LNCAP (cell line): ENCODE data around the gene GID8.

ENCODE experiments used
- TF ChIP-seq, protein P1 (sequence below): fragments of 450-650 bp; IDR thresholded peaks from 2 replicates; pipeline ENCODE4 v1.5.1; 2017; ENCODE audit warnings: mild to moderate bottlenecking

Gene GID8

DNA sequence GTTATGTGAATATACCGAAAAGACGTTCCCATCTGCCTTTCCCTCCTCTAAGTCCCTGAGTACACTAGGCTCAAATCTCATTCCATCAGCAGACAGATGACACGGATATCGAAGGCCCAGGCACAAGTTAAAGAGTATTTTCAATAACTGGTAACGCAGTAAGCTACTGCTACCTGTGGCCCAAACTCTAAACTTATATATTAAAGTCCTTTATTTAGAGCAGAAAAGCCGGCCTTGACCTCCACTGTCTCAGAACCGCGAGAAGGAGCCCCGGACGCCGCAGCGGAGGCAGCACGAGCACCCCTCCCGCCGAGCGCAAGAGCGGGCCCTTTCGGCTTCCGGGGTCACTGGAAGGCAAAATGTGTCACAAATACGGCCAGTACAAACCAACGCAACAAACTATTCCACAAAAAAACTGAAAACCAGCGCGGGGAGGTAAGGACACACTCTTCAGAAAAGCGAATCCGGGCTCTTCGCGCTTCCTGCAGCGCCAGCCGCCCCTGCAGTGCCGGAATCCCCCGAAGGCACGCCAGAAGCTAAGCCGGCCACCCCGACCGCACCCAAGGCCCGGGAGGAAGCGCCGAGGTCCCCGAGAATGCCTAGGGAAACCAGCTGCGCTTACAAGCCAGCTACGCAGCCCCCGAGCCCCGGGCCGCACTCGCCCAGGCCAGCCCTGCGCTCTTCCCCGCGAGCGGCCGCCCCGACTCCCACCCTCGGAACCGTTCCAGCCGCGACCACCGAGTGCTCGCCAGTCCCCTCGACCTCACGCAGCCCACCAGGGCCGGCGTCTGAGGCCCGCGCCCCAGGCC, 12.3 kb upstream of the GID8 start:
- TF ChIP-seq, protein P1, sequence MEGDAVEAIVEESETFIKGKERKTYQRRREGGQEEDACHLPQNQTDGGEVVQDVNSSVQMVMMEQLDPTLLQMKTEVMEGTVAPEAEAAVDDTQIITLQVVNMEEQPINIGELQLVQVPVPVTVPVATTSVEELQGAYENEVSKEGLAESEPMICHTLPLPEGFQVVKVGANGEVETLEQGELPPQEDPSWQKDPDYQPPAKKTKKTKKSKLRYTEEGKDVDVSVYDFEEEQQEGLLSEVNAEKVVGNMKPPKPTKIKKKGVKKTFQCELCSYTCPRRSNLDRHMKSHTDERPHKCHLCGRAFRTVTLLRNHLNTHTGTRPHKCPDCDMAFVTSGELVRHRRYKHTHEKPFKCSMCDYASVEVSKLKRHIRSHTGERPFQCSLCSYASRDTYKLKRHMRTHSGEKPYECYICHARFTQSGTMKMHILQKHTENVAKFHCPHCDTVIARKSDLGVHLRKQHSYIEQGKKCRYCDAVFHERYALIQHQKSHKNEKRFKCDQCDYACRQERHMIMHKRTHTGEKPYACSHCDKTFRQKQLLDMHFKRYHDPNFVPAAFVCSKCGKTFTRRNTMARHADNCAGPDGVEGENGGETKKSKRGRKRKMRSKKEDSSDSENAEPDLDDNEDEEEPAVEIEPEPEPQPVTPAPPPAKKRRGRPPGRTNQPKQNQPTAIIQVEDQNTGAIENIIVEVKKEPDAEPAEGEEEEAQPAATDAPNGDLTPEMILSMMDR, result no peak

DNA sequence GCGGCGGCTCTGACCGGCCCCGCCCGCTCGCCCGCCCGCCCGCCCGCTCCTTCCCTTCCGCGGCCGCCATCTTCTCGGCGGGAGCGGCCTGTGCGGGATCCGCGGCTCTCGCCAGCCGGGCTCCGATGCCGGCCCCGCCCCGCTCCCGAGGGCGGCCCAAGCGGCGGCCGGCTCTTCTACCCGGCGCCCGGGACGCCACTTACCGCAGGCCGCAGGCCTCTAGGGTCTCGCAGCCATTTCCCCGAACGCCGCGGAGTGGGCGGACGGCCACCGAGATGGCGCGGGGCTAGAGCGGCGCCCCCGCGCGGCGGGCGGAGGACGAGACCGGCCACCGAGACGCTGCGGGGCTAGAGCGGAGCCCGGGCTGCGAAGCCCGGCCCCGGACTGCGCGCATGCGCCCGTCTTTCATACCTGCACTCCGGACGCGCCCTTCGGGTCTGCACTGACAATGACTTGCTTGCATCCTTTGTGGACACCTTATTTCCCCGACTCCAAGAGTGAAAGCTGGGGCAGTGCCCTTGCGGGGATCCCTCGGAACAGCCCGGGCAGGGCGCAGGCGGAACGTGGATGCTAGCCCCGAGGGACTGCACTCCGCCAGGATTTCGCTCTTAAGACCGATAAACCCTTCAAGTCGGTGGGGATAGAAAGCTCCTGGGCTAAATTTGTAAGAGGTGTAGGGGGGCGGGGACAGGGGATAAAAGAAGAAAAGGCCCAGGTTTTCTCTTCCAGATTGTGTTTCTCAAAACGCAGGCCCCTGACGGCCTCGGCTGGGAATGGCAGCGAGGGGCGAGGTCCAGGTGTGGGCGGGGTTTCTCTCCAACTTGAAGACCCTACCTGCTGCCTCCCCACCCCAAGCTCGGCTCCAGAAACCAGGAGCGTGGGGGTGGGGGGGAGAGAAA, 11.5 kb upstream of the GID8 start, which contains the start of gene DIDO1:
Gene DIDO1 (minus strand): TSS at position 277 of the 899 bp plus-strand sequence.
- TF ChIP-seq, protein P1, result peak; percentile 63; the same call in 1 of the 2 replicates

DNA sequence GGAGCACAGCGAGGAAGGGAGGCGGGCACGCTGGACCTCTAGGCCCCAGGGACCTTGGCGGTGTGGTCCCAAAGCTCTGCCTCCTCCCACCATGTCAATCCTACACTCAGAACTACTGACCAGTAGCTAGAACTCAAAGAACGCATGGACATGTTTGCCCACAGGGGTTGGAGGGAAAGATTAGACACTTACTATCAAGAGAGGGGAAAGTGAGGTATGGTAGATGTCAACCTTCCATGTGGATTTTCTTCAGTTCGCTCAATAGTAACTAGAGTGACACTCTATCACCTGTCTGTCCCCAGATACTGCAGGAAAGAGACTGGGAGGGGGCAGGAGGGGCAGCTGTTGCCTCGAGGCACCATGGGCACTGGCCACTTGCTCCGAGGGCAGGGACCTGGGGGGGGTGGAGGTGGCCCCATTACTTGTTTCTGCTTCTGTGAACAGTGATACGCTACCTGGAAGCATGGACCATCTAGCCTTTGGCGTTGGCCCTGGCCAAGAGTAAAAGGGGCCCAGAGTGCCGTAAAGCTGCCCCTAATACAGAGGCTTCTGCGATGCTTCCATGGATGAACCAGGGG, 10.7 kb upstream of the GID8 start:
- TF ChIP-seq, protein P1, result no peak

DNA sequence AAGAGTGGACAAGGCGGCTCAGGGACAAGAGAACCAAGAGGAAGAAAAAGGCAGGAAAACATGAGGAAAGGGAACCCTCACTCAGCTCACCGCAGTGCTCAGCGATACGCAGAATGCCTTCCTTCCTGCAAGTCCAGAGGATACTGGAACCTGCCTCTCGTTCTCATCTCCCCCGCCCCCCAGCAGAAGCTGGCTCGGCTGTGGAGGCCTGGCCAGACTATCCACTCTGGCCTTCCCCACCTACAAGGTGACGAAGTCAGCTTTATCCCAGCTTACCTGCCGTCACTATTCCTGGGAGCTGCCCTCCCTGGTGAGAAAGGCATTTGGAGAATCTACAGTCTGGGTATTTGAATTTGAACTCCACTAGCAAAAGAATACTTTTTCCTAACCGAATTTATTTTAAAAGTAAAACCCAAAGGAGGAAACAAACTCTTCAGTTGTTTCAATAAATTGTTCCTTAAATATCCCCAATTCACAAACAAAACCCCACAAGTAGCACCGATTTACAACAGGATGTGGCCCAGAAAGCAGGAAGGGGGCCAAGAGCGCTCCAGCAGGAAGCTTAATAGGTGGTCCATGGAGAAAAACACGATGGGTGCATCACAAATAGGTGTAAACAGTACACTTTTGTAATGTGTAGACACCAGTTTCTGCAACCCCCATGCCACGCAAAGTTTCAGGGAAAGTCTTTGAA, 9.6 kb upstream of the GID8 start:
- TF ChIP-seq, protein P1, result no peak

DNA sequence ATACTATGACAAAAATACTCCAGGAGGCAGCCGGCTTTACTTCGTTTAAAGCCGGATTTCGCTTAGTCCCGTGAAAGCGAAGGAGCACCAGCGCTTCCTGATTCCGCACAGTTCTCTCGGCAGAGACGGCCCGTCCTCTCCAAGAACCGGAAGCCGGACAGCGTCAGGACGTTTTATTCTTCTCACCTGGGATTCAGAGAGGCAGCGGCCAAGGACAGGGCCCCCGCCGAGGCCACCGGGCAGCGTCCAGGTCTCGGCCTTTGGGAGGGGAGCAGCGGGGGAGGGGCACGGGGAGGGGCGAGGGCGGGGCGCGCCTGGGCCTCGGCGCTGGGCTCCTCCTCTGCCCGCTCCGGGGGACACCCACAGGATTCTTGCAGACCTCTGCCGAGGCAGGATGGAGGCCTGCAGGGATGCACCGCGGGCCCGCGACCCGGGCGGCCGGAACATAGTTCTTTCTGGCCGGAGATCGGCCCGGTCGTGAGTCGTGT, 8.9 kb upstream of the GID8 start:
- TF ChIP-seq, protein P1, result no peak

DNA sequence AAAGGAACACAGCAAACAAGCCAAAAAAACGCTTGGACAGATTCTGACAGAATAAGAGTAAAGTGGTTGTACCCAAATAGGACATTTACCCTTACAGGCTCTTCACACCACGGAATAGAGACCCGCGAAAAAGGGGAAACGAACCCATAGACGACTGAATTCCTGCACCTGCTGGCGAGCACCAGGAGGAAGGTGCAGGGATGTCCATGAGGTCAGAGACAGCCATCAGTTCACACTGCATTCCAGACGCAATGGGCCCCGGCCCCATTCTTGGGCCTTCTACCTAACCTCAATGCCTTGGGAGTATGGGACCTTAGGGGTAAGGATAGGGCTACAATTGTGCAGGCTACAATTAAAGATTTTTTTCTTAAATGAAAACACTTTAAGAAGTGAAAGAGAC, 6.5 kb upstream of the GID8 start:
- TF ChIP-seq, protein P1, result no peak

DNA sequence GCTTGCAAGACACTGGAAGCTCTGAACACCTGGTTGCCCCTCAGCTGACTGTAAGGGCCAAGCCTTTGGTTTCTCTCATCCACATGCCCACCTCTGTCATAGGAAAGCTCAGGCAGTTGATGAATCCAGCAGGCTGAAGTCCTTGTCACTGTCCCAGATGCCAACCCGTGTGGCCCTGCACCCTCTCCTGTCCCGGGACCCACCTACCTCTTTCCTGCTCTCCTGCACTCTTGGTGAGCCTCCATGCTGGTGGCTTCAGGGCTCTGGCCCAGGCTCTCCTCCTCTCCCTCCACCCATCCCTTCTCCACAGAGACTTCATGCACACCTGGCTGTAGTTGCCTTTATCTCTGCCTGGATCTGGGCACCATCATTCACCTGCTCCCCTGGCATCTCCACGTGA, 4.0 kb upstream of the GID8 start:
- TF ChIP-seq, protein P1, result no peak
